Activated T-helper 1 cell treated with Interleukin-2 at 50 U/mL for 16 hours (primary cell): Measurements from ENCODE around the gene CAPN10.

Experiments
- DNase-seq: peaks from one replicate; pipeline ENCODE4 v3.0.0-alpha.2; 2020; ENCODE audit warnings: low read depth

Gene CAPN10

GRCh38 chr2:240624011-240624949 lies 37.7 kb downstream of the CAPN10 start:
- no peak for DNase-seq

- peak; percentile 58 for DNase-seq
Measured at GRCh38 chr2:240624950-240625621, 38.6 kb downstream of the CAPN10 start, which contains the start of gene GPR35. Gene GPR35 (plus strand): TSS chr2:240625480. CDS start chr2:240629953, 4,473 bp downstream.

- DNase-seq, result peak; percentile 18
Measured at GRCh38 chr2:240626531-240627300, 40.2 kb downstream of the CAPN10 start.

DNA sequence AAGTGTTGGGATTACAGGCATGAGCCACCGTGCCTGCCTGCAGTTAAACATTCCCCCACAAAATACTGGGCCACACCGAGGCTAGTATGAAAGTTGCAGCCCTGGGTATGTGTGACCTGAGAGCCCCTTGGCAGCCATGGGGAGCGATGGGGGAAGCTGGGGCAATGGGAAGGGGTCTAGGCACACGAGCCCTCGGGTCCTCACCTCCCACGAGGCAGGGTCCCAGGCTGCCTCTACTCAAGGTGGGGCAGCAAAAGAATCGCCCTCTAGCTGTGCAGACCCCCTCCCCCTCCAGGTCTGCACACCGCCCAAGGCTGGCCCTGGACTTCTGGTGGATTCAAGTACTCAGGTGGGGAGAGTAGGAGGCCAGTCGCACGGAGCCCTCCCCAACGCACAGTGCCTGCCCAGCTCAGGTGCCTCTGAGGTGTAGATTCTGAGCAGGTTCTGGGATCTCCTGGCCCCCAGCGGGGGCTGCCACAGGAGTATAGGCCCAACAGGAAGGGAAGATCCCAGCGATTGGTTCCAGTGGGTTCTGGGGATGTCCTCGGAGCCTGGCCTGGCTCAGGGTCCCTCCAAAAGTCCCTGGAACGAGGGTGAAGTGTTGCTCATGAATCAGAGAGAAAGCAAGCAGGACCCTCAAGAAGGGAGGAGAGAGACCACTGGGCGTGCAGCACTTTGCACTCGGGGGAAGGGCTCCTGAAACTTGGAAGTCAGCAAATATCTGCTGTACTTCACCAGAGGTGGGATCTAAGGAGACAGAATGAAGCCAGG lies 41.4 kb downstream of the CAPN10 start:
- DNase-seq, result no peak

GRCh38 chr2:240628507-240628807 lies 41.9 kb downstream of the CAPN10 start:
- DNase-seq, result no peak

GRCh38 chr2:240628808-240629618 lies 42.5 kb downstream of the CAPN10 start:
- DNase-seq, result no peak

- DNase-seq, result no peak
Measured at GRCh38 chr2:240629619-240629967, 43.1 kb downstream of the CAPN10 start.

- no peak for DNase-seq
Measured at GRCh38 chr2:240629968-240630770, 43.6 kb downstream of the CAPN10 start.

DNA sequence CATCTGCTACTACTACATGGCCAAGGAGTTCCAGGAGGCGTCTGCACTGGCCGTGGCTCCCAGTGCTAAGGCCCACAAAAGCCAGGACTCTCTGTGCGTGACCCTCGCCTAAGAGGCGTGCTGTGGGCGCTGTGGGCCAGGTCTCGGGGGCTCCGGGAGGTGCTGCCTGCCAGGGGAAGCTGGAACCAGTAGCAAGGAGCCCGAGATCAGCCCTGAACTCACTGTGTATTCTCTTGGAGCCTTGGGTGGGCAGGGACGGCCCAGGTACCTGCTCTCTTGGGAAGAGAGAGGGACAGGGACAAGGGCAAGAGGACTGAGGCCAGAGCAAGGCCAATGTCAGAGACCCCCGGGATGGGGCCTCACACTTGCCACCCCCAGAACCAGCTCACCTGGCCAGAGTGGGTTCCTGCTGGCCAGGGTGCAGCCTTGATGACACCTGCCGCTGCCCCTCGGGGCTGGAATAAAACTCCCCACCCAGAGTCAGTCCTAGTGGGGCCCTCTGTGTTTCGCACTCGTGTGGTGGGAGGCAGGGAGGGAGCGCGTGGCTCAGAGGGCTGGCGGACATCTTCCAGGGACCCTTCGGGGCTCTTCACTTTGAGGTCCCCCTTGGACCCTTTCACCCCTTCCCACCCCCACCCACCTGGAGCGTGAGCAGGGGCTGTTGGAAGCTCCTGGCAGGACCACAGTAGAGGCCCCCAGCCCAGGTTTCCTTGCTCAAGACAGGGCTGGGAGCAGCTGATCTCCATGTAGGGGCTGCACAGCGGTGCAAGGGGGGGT lies 44.4 kb downstream of the CAPN10 start:
- DNase-seq, result no peak

- DNase-seq, result no peak
Measured at GRCh38 chr2:240631548-240632305, 45.2 kb downstream of the CAPN10 start.

GRCh38 chr2:240632306-240632721 lies 45.8 kb downstream of the CAPN10 start:
- no peak for DNase-seq

- no peak for DNase-seq
Measured at GRCh38 chr2:240635121-240635997, 48.8 kb downstream of the CAPN10 start.

GRCh38 chr2:240635998-240636547 lies 49.5 kb downstream of the CAPN10 start:
- no peak for DNase-seq

DNA sequence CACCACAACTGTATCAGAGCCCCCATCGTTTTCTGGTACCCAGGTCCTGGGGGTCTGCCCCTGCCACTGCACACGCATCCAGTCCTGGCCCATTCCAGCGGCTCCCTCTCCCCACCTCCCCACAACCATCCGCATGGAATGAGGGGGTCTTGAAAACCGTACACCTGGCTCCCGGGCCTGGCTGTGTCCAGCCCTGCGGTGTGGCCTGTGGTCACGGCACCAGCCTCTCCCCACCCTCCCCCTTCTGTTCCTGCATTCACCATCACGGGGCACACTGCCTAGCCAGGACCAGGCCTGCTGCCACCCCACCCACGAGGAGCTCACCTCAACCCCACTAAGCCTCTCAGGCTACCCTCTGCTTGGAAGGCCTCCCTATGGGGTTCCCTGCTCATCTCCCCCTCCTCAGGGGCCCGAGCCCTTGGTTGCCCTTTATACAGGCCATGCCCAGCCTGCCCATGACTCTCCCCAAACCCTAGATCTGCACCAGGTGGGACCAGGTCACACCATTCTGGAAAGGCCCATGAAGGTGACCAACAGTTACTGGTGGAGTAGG lies 50.1 kb downstream of the CAPN10 start:
- no peak for DNase-seq

- no peak for DNase-seq
Measured at GRCh38 chr2:240637116-240637900, 50.8 kb downstream of the CAPN10 start.

GRCh38 chr2:240637901-240638345 lies 51.4 kb downstream of the CAPN10 start:
- DNase-seq, result no peak
